ENCODE results near the gene TMEM135. TPM values are rescaled to one million over a fixed set of nuclear protein-coding genes. Genes with fewer than 3 reads are reported as not detected.

Gene TMEM135
- total RNA-seq, 1 donor: 35.8 TPM

GRCh38 chr11:87174870-87175269 lies 137.1 kb downstream of the TMEM135 start:
- Histone ChIP-seq H3K9me3 (ENCODE audit: low read depth, low read length) (no peaks in the 10 kb centered on the region), H2AFZ (ENCODE audit: low read length) (no peak overlapping the region), H3K27ac (ENCODE audit: low read depth, low read length) (no peak overlapping the region), H3K79me2 (ENCODE audit: insufficient read depth, low read length) (no peaks in the 10 kb centered on the region), H4K20me1 (ENCODE audit: insufficient read depth, low read length) (no peaks in the 10 kb centered on the region), H3K27me3 (ENCODE audit: insufficient read depth, low read length) (no peaks in the 10 kb centered on the region), H3K4me3 (ENCODE audit: insufficient read depth, low read length) (no peak overlapping the region), H3K4me1 (ENCODE audit: insufficient read depth, low read length) (peaks cover 13% of the 10 kb centered on the region), H3K4me2 (ENCODE audit: insufficient read depth, low read length) (no peak overlapping the region), H3K36me3 (ENCODE audit: insufficient read depth, low read length) (no peaks in the 10 kb centered on the region)
- TF ChIP-seq CTCF (IDR thresholded peaks at IDR 0.05; ENCODE audit: extremely low read depth, low read depth, low read length): no peak
- DNase-seq (ENCODE audit: insufficient read length, low spot score, missing footprints): no peak

- Histone ChIP-seq H3K9me3 (ENCODE audit: low read depth, low read length) (no peaks in the 10 kb centered on the region), H3K79me2 (ENCODE audit: insufficient read depth, low read length) (no peaks in the 10 kb centered on the region), H3K4me2 (ENCODE audit: insufficient read depth, low read length) (no peak overlapping the region), H3K27me3 (ENCODE audit: insufficient read depth, low read length) (no peaks in the 10 kb centered on the region), H4K20me1 (ENCODE audit: insufficient read depth, low read length) (no peaks in the 10 kb centered on the region), H3K27ac (ENCODE audit: low read depth, low read length) (no peak overlapping the region), H3K4me1 (ENCODE audit: insufficient read depth, low read length) (peaks cover 18% of the 10 kb centered on the region), H3K36me3 (ENCODE audit: insufficient read depth, low read length) (no peaks in the 10 kb centered on the region), H3K4me3 (ENCODE audit: insufficient read depth, low read length) (no peak overlapping the region), H2AFZ (ENCODE audit: low read length) (no peak overlapping the region)
- no peak for TF ChIP-seq CTCF (IDR thresholded peaks at IDR 0.05; ENCODE audit: extremely low read depth, low read depth, low read length)
- no peak for DNase-seq (ENCODE audit: insufficient read length, low spot score, missing footprints)
Measured at GRCh38 chr11:87176044-87176443, 138.3 kb downstream of the TMEM135 start.

- DNase-seq (ENCODE audit: insufficient read length, low spot score, missing footprints): no peak
- H3K4me2 ChIP-seq (ENCODE audit: insufficient read depth, low read length): no peak overlapping the region
- H2AFZ ChIP-seq (ENCODE audit: low read length): no peak overlapping the region
- no peak overlapping the region for H3K4me3 ChIP-seq (ENCODE audit: insufficient read depth, low read length)
- peaks cover 5% of the 10 kb centered on the region for H3K4me1 ChIP-seq (ENCODE audit: insufficient read depth, low read length)
- no peaks in the 10 kb centered on the region for H3K27me3 ChIP-seq (ENCODE audit: insufficient read depth, low read length)
- no peaks in the 10 kb centered on the region for H3K9me3 ChIP-seq (ENCODE audit: low read depth, low read length)
- H4K20me1 ChIP-seq (ENCODE audit: insufficient read depth, low read length): no peaks in the 10 kb centered on the region
- TF ChIP-seq CTCF (IDR thresholded peaks at IDR 0.05; ENCODE audit: extremely low read depth, low read depth, low read length): no peak
- no peaks in the 10 kb centered on the region for H3K36me3 ChIP-seq (ENCODE audit: insufficient read depth, low read length)
- H3K79me2 ChIP-seq (ENCODE audit: insufficient read depth, low read length): no peaks in the 10 kb centered on the region
- no peak overlapping the region for H3K27ac ChIP-seq (ENCODE audit: low read depth, low read length)
Measured at GRCh38 chr11:87179621-87180020, 141.9 kb downstream of the TMEM135 start.

GRCh38 chr11:87180742-87181141 lies 143.0 kb downstream of the TMEM135 start:
- H3K36me3 ChIP-seq (ENCODE audit: insufficient read depth, low read length): no peaks in the 10 kb centered on the region
- H3K27me3 ChIP-seq (ENCODE audit: insufficient read depth, low read length): no peaks in the 10 kb centered on the region
- no peaks in the 10 kb centered on the region for H3K79me2 ChIP-seq (ENCODE audit: insufficient read depth, low read length)
- H4K20me1 ChIP-seq (ENCODE audit: insufficient read depth, low read length): no peaks in the 10 kb centered on the region
- H3K27ac ChIP-seq (ENCODE audit: low read depth, low read length): no peak overlapping the region
- H3K4me1 ChIP-seq (ENCODE audit: insufficient read depth, low read length): peaks cover 5% of the 10 kb centered on the region
- no peak overlapping the region for H3K4me2 ChIP-seq (ENCODE audit: insufficient read depth, low read length)
- H3K9me3 ChIP-seq (ENCODE audit: low read depth, low read length): no peaks in the 10 kb centered on the region
- TF ChIP-seq CTCF (IDR thresholded peaks at IDR 0.05; ENCODE audit: extremely low read depth, low read depth, low read length): no peak
- no peak for DNase-seq (ENCODE audit: insufficient read length, low spot score, missing footprints)
- no peak overlapping the region for H3K4me3 ChIP-seq (ENCODE audit: insufficient read depth, low read length)
- no peak overlapping the region for H2AFZ ChIP-seq (ENCODE audit: low read length)

All from osteoblast (primary cell).